Nephron progenitor cell (in vitro differentiated cells): ENCODE data around the gene LGALS4.

Source experiments
- DNase-seq: peaks from one replicate; pipeline ENCODE4 v3.0.0; 2021
- H3K27ac Mint-ChIP-seq: 2 replicates; pipeline ENCODE4 v1.8.0; 2021; ENCODE audit warnings: mild to moderate bottlenecking, moderate library complexity, mixed read lengths
- H3K27me3 Mint-ChIP-seq: 2 replicates; pipeline ENCODE4 v1.8.0; 2021; ENCODE audit warnings: mild to moderate bottlenecking, low read depth, mixed read lengths; ENCODE audit not compliant: poor library complexity
- H3K36me3 Mint-ChIP-seq: 2 replicates; pipeline ENCODE4 v1.8.0; 2021; ENCODE audit warnings: low read depth, mixed read lengths
- H3K4me1 Mint-ChIP-seq: 2 replicates; pipeline ENCODE4 v1.8.0; 2021; ENCODE audit warnings: mixed read lengths
- H3K4me3 Mint-ChIP-seq: 2 replicates; pipeline ENCODE4 v1.8.0; 2021; ENCODE audit warnings: mild to moderate bottlenecking, moderate library complexity, mixed read lengths
- H3K9me3 Mint-ChIP-seq: 2 replicates; pipeline ENCODE4 v1.8.0; 2021; ENCODE audit warnings: mild to moderate bottlenecking, moderate library complexity, mixed read lengths
- CTCF ChIP-seq: fragments of 200-600 bp; sonication (generic); IDR thresholded peaks from 2 replicates; pipeline ENCODE4 v1.5.0; 2021; ENCODE audit warnings: antibody characterized with exemption

LGALS4 gene

GRCh38 chr19:38852231-38853044 lies 39.7 kb upstream of the LGALS4 start:
- H3K36me3 Mint-ChIP-seq: peaks cover 21% of the 10 kb centered on the region
- peaks cover 7% of the 10 kb centered on the region for H3K27me3 Mint-ChIP-seq
- DNase-seq: no peak
- H3K9me3 Mint-ChIP-seq: peaks cover 30% of the 10 kb centered on the region
- H3K27ac Mint-ChIP-seq: peak overlapping the region; percentile 39
- no peak for TF ChIP-seq CTCF
- H3K4me1 Mint-ChIP-seq: peaks cover 46% of the 10 kb centered on the region
- peak overlapping the region; percentile 90 for H3K4me3 Mint-ChIP-seq

- H3K9me3 Mint-ChIP-seq: peaks cover 23% of the 10 kb centered on the region
- H3K4me3 Mint-ChIP-seq: peak overlapping the region; percentile 94
- peaks cover 4% of the 10 kb centered on the region for H3K27me3 Mint-ChIP-seq
- H3K27ac Mint-ChIP-seq: peak overlapping the region; percentile 99
- DNase-seq: peak; percentile 92
- H3K36me3 Mint-ChIP-seq: peaks cover 25% of the 10 kb centered on the region
- TF ChIP-seq CTCF: no peak
- peaks cover 46% of the 10 kb centered on the region for H3K4me1 Mint-ChIP-seq
Measured at GRCh38 chr19:38851622-38852230, 39.0 kb upstream of the LGALS4 start.

GRCh38 chr19:38850976-38851621 lies 38.4 kb upstream of the LGALS4 start:
- Mint-ChIP-seq H3K9me3 (peaks cover 17% of the 10 kb centered on the region), H3K4me1 (peaks cover 49% of the 10 kb centered on the region), H3K4me3 (peak overlapping the region; percentile 94), H3K36me3 (peaks cover 26% of the 10 kb centered on the region), H3K27ac (peak overlapping the region; percentile 99), H3K27me3 (peaks cover 4% of the 10 kb centered on the region)
- TF ChIP-seq CTCF: no peak
- DNase-seq: peak; percentile 50

GRCh38 chr19:38850436-38850975 lies 37.8 kb upstream of the LGALS4 start:
- no peak for TF ChIP-seq CTCF
- Mint-ChIP-seq H3K4me1 (peaks cover 55% of the 10 kb centered on the region), H3K27me3 (peaks cover 4% of the 10 kb centered on the region), H3K4me3 (peak overlapping the region; percentile 94), H3K36me3 (peaks cover 32% of the 10 kb centered on the region), H3K27ac (peak overlapping the region; percentile 99), H3K9me3 (peaks cover 16% of the 10 kb centered on the region)
- DNase-seq: peak; percentile 97

GRCh38 chr19:38849860-38850435 lies 37.2 kb upstream of the LGALS4 start, which contains the start of gene HNRNPL:
Gene HNRNPL, minus strand, starts transcription at chr19:38849986. Its CDS starts 20 bp downstream, at chr19:38849966.
- Mint-ChIP-seq H3K36me3 (peaks cover 38% of the 10 kb centered on the region), H3K4me1 (peaks cover 59% of the 10 kb centered on the region), H3K27ac (peak within 1 kb of the TSS; percentile 99), H3K9me3 (peaks cover 13% of the 10 kb centered on the region), H3K27me3 (peaks cover 4% of the 10 kb centered on the region), H3K4me3 (peak within 1 kb of the TSS; percentile 94)
- DNase-seq: peak; percentile 99
- peak; percentile 12 for TF ChIP-seq CTCF
